HG03108 (cell line): ENCODE results near the gene MRPL14.
A peak's percentile ranks its signal among the peaks of the same experiment; 100 is the strongest.

Experiments
- ATAC-seq: cut with Tn5 transposase; IDR thresholded peaks from one replicate; pipeline ENCODE4 v1.9.1; 2021; ENCODE audit warnings: moderate library complexity; ENCODE audit not compliant: unreplicated experiment

Gene MRPL14

DNA sequence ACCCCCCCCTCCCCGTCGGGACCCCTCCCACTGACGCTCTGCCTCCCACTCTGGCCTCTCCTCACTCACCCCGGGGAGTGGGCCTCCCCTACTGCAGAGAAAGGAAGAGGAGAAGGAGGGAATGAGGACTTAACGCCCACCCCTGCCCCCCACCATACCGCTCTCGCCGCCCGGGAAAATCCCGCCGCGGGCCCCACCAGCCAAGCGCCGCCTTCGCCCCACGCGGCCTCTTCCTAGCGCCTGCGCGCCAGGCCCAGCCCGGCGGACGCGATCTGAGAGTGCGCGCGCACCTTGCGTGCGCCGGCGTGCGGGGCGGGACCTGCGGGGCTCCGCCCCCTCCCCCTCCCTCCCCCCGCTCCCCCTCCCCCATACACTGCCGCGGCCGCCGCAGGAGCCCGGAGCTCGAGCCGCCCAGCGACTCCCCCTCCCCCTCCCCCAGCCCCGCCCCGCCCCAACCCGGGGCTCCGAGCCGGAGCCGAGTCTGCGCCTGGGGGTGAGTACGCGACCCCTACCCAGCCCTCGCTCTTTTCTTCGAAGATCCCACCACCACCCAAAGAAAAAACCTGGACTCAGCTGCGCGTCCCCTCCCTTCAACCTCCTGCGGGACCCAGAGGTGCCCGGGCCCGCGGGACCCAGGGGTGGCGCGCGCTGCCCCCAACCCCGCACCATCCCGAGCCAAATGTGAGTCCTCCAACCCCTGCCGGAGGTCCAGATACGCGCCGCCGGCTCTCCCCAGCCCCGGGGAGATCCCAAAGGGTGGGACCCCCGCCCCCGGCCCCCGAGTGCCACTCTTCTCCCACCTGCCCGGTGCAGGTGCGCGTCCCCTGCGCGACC, at the start of gene MRPL14, which contains the start of gene TMEM63B:
Gene MRPL14, minus strand, starts transcription at position 267 of the 834 bp plus-strand sequence. CDS start 10,841 bp downstream, outside the sequence.
Gene TMEM63B, plus strand, starts transcription at position 369 of the 834 bp plus-strand sequence. CDS start 7,031 bp downstream, outside the sequence.
- ATAC-seq = peak; percentile 66

DNA sequence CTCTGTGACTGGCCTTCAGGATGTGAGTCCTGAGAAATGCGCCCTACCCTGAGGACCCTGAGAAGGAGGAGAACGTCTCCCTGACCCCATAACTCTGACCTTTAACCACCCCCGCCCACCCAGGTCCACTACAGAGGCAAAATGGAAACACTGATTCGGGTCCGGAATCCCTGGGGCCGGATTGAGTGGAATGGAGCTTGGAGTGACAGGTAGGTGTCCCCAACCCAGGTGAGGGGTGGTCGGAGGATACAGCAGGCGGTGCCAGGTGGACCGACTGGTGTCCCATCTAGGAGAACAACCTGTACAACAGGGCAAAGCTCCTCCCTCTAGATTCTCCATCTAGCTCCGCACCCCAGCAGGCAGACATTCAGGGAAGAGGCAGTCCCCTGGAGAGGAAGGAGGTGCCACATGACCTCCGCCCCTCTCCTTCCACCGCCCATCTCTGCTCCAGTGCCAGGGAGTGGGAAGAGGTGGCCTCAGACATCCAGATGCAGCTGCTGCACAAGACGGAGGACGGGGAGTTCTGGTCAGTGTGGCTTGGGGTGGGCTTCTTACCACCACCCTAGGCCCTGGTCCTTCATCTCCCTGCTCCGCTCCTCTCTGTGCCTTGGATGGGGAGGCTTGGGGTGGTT, 49.0 kb upstream of the MRPL14 start:
- no peak for ATAC-seq

DNA sequence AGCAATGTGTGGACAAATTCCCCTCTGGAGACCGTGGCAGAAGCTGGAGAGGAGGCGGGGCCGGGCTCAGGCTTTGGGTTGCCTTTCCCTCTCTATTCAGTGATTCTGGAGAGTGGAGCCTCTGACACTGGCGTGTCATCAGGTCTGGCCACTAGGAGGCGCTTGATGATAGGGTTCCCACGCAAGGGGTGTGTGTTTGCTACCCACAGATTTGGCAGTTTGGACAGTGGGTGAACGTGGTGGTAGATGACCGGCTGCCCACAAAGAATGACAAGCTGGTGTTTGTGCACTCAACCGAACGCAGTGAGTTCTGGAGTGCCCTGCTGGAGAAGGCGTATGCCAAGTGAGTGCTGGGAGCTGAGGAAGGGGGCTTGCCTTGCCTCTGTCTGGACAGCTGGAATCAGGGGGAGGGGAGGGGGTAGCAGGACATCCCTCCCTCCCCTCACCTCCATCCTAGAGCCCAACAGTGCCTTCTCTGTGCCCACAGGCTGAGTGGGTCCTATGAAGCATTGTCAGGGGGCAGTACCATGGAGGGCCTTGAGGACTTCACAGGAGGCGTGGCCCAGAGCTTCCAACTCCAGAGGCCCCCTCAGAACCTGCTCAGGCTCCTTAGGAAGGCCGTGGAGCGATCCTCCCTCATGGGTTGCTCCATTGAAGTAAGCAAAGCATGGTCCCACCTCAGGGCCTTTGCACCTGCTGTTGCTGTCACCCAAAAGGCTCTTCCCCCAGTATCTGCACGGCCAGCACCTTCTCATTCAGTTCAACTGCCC, 45.7 kb upstream of the MRPL14 start:
- peak; percentile 49 for ATAC-seq

DNA sequence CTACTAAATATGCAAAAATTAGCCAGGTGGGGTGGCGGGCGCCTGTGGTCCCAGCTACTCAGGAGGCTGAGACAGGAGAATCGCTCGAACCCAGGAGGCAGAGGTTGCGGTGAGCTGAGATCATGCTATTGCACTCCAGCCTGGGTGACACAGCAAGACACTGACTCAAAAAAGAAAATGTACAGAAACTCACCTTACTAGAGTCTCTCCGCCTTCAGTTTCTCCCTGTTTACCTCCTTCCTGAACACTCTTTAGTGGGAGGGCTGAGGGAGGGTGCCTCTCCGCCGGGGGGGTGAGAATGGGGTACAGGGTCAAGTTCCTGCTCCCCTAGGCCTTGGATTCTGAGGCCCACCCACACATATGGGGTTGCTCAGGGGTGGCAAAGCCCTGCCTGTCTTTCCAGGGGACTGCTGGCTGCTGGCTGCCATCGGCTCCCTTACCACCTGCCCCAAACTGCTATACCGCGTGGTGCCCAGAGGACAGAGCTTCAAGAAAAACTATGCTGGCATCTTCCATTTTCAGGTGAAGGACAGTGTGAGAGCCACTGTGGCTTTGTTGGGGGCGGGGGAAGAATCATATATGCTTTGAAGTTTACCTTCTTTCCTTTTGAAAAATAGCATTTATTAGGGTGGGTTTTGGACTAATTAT, 44.8 kb upstream of the MRPL14 start:
- ATAC-seq = peak; percentile 37

DNA sequence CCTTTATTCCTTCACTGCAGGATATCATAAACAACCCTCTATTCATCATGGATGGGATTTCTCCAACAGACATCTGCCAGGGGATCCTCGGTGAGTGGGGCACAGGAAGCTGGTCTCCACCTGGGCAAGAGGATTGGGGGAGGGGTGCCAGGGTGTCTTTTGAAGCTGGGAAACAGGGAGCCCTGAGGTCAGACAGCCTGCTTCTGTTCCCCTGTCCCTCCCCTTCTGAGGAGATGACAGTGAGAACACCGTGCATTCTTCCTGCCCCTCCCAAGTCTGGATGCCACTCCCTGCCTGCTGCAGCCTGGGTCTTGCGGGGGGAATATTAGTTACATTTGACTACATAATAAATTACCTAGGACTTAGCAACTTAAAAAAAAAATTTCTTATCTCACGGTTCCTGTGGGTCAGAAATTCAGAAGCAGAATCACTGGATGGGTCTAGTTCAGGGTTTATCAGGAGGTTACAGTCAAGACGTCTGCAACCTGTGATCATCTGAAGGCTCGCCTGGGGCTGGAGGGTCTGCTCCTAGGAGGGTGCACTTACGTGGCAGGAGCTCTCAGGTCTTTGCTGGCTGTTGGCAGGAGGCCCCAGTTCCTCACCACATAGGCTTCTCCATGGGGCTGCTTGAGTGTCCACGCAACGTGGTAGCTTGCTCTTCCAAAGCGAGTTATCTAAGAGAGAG, 42.8 kb upstream of the MRPL14 start:
- ATAC-seq = no peak

DNA sequence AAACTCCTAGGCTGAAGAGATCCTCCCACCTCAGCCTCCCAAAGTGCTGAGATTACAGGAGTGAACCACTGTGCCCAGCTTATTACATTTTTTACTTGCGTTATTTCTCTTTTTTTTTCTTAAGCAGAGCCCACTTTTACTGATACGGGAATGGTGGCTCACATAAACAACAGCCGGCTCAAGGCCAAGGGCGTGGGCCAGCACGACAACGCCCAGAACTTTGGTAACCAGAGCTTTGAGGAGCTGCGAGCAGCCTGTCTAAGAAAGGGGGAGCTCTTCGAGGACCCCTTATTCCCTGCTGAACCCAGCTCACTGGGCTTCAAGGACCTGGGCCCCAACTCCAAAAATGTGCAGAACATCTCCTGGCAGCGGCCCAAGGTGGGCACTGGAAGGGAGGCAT, 41.9 kb upstream of the MRPL14 start:
- no peak for ATAC-seq

DNA sequence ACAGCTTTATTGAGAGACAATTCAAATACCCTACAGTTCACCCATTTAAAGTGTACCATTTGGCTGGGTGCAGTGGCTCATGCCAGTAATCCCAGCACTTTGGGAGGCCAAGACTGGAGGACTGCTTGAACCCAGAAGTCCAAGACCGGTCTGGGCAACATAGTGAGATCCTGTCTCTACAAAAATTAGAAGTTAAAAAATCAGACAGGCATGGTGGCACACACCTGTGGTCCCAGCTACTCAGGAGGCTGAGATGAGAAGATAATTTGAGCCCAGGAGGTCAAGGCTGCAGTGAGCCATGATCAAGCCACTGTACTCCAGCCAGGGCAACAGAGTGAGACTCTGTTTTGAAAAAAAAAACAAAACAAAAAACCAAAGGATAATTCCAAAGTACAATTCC, 40.3 kb upstream of the MRPL14 start:
- ATAC-seq = no peak

DNA sequence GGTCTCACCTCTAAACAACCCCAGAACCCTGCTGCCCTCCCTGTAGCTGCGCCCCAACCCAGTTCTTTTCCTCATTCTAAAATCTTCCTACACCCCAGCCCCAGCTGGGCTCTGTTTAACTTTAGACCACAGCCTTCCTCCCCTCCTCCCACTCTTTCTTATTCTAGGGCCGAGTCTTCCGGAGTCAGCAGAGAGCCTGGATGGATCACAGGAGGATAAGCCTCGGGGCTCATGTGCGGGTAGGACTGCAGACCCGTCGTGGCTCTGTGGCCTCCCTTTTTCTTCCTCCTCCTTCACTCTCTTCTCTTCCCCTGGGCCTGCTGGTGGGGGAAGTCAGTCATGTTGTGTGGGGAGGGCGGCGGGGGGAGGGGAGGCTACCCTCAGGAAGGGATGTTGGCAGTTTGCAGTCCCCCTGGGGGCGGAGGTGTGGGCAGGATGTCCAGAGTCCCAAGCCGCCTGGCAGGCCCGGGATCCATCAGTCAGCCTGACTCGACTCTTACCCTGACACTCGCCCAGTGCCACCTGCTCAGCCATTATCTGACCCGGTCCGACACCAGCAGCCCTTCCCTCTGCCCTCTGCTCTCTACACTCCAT, 39.4 kb upstream of the MRPL14 start:
- ATAC-seq = no peak

DNA sequence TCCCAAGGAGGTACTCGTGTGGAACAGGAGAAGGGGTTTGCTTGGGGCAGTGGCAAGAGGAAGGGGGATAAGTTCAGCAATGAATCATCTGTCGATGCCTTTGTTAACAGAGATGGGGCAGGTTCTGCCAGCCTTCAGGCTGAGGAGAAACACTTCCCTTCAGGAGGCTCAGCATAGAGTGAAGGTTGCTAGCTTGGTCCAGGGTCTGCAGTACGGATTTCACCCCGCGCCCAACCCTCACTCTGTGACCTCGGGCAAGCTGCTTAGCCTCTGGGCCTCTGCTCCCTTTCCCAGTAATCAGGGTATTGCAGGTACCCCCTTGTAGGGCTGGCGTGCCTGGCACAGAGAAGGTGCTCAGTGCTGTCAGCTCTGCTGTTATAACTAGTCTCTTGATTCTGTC, 38.9 kb upstream of the MRPL14 start:
- ATAC-seq = no peak

DNA sequence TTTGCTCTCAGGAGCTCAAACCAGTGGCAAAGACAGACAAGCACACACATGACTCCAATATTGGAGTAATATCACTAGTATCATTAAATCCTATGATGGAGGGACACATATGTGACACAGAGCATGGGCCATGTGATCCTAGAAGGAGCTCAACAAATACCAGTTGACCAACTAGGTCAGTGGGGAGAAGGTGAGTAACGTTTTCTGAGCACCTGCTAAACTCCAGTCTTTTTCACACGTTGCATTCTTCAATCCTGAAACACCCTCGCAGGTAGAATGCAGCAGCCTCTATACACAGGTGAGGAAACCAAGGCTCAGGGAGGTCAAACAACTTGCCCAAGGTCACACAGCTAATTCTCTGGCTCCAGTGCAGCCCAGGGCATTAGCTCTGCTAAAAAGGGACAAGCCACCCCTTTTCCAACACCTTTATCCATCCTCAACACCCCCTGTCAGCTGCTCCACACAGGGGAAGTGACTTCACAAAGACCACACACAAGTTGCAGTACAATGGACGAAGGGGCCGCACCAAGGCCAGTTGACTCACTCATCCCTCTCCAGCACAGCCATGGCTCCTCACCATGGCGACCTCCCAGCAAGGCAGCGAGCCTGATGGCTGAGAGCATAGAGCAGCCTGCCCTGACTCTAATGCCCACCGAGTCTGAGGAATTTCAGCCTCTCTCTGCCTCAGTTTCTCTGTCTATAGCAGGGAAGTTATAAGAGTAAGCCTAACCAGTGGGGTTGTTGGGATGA, 35.8 kb upstream of the MRPL14 start:
- ATAC-seq = no peak

DNA sequence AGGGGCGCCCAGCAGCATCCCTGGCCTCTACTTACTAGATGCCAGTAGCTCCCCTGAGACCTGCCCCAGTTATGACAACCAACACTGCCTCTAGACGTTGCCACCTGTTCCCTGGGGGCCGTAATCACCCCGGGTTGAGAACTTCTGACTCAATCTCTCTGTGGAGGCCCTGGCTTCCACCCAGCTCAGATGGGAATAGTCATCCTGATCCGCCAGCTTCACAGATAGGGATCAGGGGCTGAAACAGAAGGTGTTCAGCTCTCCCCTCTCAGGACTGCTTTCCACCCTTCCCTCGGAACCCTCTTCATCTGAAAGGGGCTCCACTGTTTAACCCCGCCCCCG, 34.7 kb upstream of the MRPL14 start:
- ATAC-seq = no peak

DNA sequence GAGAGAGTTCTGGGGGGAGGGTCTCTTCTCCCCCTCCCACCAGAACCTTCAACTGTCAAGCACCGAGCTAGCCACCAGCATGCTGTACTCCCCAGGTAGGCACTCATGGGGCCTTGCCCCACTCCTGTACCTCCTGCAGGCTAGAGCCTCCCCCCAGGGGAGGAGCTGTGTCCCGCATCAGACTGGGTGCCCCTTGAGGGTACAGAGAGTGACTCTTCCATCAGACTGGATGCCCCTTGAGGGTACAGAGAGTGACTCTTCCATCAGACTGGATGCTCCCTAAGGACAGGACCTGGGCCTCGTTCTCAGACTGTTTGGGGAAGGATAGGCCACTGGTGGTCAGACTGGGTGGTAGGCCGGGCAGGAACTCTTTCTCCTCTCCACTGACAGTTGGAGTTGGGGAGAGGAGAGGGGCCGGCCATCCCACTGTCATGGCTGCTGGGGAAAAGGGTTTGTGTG, 31.5 kb upstream of the MRPL14 start, which contains the start of gene CAPN11:
Gene CAPN11, plus strand, starts transcription at position 51 of the 459 bp plus-strand sequence. Its CDS starts 29 bp downstream, at position 80.
- no peak for ATAC-seq

DNA sequence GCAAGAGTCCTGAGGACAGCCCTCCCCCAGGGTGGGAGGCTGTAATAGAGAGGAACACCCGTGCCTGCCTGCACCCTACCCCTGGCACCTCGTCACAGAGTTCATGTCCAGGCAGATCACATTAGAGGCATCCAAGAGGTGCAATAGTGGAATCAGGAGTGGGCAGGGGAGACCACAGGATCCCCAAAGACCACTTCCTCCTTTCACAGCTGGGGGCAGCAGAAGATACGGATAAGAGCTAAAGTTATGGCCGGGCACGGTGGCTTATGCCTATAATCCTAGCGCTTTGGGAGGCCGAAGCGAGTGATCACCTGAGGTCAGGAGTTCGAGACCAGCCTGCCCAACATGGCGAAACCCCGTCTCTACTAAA, 29.9 kb upstream of the MRPL14 start:
- ATAC-seq = no peak

DNA sequence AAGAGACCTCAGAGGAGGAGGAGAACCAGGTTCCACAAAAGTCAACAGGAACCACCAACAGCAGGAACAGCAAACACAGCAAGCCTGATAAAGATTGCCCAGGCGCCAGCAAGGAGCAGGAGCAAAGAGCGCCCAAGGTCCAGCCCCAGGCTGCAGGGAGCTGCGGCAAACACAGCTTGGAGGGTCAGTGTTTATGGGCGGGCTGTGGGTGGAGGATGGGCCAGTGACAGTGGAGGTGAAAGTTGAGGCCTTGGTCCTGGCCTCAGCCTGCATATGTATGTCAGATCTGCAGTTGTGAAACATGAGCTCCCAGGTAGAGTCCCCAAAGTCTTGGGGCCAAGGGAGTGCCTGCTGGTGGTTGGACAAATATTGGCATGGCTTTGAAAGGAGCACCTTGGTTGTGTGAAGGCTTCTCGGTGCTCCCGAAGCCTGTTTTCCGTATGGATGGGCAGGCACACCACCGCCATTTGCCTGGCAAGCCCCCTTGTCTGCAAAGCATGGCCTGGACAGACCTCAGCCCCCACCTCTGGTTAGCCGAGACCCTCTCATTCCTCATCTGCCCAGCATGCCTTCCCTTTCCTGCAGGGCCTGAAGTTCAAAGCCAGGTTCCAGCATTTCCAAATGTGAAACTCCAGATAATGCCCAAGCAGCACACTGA, 29.4 kb upstream of the MRPL14 start:
- no peak for ATAC-seq

DNA sequence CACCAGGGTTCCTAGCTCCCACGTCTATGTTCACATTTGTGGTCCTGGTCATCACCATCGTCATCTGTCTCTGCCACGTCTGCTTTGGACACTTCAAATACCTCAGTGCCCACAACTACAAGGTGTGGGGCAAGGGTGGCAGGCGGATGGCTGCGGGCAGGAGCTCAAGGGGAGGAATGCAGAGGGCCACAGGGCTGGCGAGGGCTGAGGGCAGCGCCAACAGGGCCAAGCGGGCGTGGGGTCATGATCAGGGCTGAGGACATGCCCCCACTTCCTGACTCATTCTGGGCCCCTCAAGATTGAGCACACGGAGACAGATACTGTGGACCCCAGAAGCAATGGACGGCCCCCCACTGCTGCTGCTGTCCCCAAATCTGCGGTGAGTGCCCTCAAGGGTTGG, 26.8 kb upstream of the MRPL14 start:
- no peak for ATAC-seq

DNA sequence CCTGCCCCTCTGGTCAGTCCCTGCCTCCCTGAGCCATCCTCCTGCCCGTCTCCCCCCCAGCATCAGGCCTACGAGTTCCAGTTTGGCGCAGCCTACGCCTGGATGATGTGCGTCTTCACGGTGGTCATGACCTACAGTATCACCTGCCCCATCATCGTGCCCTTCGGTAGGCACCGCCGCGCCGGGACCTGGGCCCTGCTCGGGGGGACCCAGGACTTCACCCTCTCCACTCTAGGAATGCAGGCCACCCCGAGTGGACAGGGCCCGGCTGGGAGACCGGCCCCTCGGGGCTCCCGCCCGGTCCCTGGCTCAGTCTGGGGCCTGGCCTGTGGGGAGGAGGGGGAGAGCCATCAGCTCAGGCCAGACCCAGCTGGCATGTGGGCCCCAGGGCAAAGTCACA, 25.3 kb upstream of the MRPL14 start:
- no peak for ATAC-seq

DNA sequence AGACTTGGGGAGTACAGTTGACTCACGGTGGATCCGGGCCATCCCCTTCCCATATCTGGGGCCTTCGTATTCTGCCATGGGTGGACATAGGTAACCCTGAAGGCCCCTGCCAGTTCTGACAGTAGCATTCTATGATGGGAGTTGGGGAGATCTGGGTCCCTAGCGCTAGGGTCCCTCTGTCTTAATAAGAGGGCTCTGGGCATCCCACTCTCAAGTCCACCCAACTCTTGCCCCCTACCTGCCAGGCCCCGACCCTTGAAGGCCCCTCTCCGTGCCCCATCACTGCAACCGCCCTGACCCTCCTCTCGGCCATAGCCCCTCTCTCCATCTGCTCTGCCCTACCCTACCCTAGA, 24.8 kb upstream of the MRPL14 start:
- no peak for ATAC-seq

DNA sequence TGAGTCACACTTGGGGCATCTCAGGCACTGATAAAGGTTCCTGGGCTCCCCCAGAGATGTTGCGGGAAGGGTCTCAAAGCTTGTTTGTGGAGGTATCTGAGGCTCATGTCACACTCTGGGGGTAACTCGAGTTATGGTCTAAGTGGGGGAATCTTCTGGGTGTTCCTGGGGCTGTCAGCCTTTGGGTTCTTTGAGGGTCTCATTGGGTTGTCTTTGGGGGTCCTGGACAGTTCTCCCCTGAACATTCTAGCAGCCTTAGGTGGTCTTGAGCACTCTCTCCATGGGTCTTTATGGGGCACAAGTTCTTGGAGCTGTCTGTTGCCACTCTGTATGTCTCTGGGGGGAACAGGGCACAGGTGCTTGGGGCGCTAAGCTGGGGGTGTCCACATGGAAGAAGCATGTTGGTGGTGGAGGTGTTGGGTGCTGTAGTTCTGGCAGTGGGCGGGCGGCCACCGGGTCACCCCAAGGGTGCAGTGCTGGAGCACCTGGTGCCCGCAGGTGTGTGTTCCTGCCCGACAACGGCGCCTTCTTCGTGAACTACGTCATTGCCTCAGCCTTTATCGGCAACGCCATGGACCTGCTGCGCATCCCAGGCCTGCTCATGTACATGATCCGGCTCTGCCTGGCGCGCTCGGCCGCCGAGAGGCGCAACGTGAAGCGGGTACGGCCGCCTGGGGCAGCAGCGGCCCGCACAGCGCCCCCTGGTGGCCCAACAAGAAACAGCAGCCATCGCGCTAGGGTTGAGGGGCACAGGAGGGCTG, 24.3 kb upstream of the MRPL14 start:
- peak; percentile 74 for ATAC-seq
